Stimulated activated naive CD8-positive, alpha-beta T cell treated with anti-CD3 and anti-CD28 coated beads, Interleukin-15, amount 100 ng/mL, for 72 hours (primary cell): ENCODE measurements around the gene PCBP1.

Experiments
- ATAC-seq: fragments of 150-1000 bp; cut with Tn5 transposase; 2 replicates; pipeline ENCODE4 v1.10.0; 2021; ENCODE audit warnings: mild to moderate bottlenecking, moderate library complexity
- DNase-seq, 2 donors: peaks; one replicate each; pipeline ENCODE4 v3.0.0; 2021 to 2022
- H3K27ac Mint-ChIP-seq, 2 donors: one replicate each; pipeline ENCODE4 v1.8.0; 2022; ENCODE audit warnings: mild to moderate bottlenecking in 2 of 2, mixed read lengths in 2 of 2, moderate library complexity in 2 of 2
- H3K27me3 Mint-ChIP-seq: one replicate; pipeline ENCODE4 v1.8.0; 2022; ENCODE audit warnings: mixed read lengths
- H3K4me1 Mint-ChIP-seq: one replicate; pipeline ENCODE4 v1.8.0; 2022; ENCODE audit warnings: mild to moderate bottlenecking, mixed read lengths
- H3K4me3 Mint-ChIP-seq, 2 donors: one replicate each; pipeline ENCODE4 v1.8.0; 2022; ENCODE audit warnings: mild to moderate bottlenecking in 2 of 2, mixed read lengths in 2 of 2, moderate library complexity in 1 of 2
- H3K9me3 Mint-ChIP-seq, 2 donors: one replicate each; pipeline ENCODE4 v1.8.0; 2022; ENCODE audit warnings: mixed read lengths in 2 of 2

PCBP1 gene

GRCh38 chr2:70068119-70068518 is 19.2 kb upstream of the PCBP1 start:
- DNase-seq, result no peak
- no peaks in the 10 kb centered on the region for H3K9me3 Mint-ChIP-seq
- peak overlapping the region; percentile 94 to 97 for H3K27ac Mint-ChIP-seq
- H3K4me3 Mint-ChIP-seq, result peak overlapping the region; percentile 14 to 74
- H3K4me1 Mint-ChIP-seq, result peaks cover 56% of the 10 kb centered on the region
- ATAC-seq, result no peak
- no peaks in the 10 kb centered on the region for H3K27me3 Mint-ChIP-seq

GRCh38 chr2:70069049-70069448 is 18.2 kb upstream of the PCBP1 start:
- Mint-ChIP-seq H3K4me3 (peak overlapping the region; percentile 34 to 66), H3K4me1 (peaks cover 61% of the 10 kb centered on the region), H3K9me3 (no peaks in the 10 kb centered on the region), H3K27ac (peak overlapping the region; percentile 94 to 97), H3K27me3 (no peaks in the 10 kb centered on the region)
- peak; percentile 74 to 89 for DNase-seq
- peak; percentile 99 for ATAC-seq

- peak; percentile 72 for ATAC-seq
- DNase-seq, result peak; percentile 57 to 74
- Mint-ChIP-seq H3K27ac (peak overlapping the region; percentile 96 to 97), H3K4me1 (peaks cover 68% of the 10 kb centered on the region), H3K27me3 (no peaks in the 10 kb centered on the region), H3K4me3 (peak overlapping the region; percentile 65 to 73), H3K9me3 (no peaks in the 10 kb centered on the region)
Measured at GRCh38 chr2:70070542-70071268, 16.6 kb upstream of the PCBP1 start.

GRCh38 chr2:70073493-70073892 is 13.8 kb upstream of the PCBP1 start:
- DNase-seq (no peak), ATAC-seq (no peak)
- H3K27ac Mint-ChIP-seq, result no peak overlapping the region
- H3K4me3 Mint-ChIP-seq, result no peak overlapping the region
- H3K9me3 Mint-ChIP-seq, result no peaks in the 10 kb centered on the region
- no peaks in the 10 kb centered on the region for H3K27me3 Mint-ChIP-seq
- peaks cover 57% of the 10 kb centered on the region for H3K4me1 Mint-ChIP-seq

- no peaks in the 10 kb centered on the region for H3K27me3 Mint-ChIP-seq
- peaks cover 62% of the 10 kb centered on the region for H3K4me1 Mint-ChIP-seq
- H3K27ac Mint-ChIP-seq, result peak overlapping the region; percentile 5 to 89
- no peaks in the 10 kb centered on the region for H3K9me3 Mint-ChIP-seq
- no peak overlapping the region for H3K4me3 Mint-ChIP-seq
- no peak for DNase-seq
- ATAC-seq, result no peak
Measured at GRCh38 chr2:70078384-70078783, 8.9 kb upstream of the PCBP1 start.

GRCh38 chr2:70080610-70081200 is 6.6 kb upstream of the PCBP1 start:
- no peaks in the 10 kb centered on the region for H3K9me3 Mint-ChIP-seq
- H3K4me1 Mint-ChIP-seq, result peaks cover 63% of the 10 kb centered on the region
- H3K4me3 Mint-ChIP-seq, result no peak overlapping the region
- no peak for DNase-seq
- H3K27ac Mint-ChIP-seq, result peak overlapping the region in 1 of 2 donors; percentile 63
- no peak for ATAC-seq
- no peaks in the 10 kb centered on the region for H3K27me3 Mint-ChIP-seq

GRCh38 chr2:70081221-70081620 is 6.1 kb upstream of the PCBP1 start:
- ATAC-seq (no peak), DNase-seq (no peak)
- H3K4me3 Mint-ChIP-seq, result no peak overlapping the region
- H3K27ac Mint-ChIP-seq, result peak overlapping the region; percentile 63 to 74
- no peaks in the 10 kb centered on the region for H3K9me3 Mint-ChIP-seq
- H3K27me3 Mint-ChIP-seq, result no peaks in the 10 kb centered on the region
- H3K4me1 Mint-ChIP-seq, result peaks cover 66% of the 10 kb centered on the region

- peak; percentile 33 for ATAC-seq
- Mint-ChIP-seq H3K9me3 (no peaks in the 10 kb centered on the region), H3K4me1 (peaks cover 60% of the 10 kb centered on the region), H3K4me3 (peak overlapping the region; percentile 80 to 82), H3K27ac (peak overlapping the region; percentile 85 to 94), H3K27me3 (no peaks in the 10 kb centered on the region)
- peak in 1 of 2 donors; percentile 62 for DNase-seq
Measured at GRCh38 chr2:70083344-70084156, 3.7 kb upstream of the PCBP1 start.

GRCh38 chr2:70084973-70085710 is 2.1 kb upstream of the PCBP1 start:
- Mint-ChIP-seq H3K4me1 (peaks cover 55% of the 10 kb centered on the region), H3K27me3 (no peaks in the 10 kb centered on the region), H3K4me3 (peak overlapping the region; percentile 92 to 96), H3K27ac (peak overlapping the region; percentile 100), H3K9me3 (no peaks in the 10 kb centered on the region)
- DNase-seq (peak; percentile 40 to 64), ATAC-seq (peak; percentile 21)

- Mint-ChIP-seq H3K9me3 (no peaks in the 10 kb centered on the region), H3K4me1 (peaks cover 56% of the 10 kb centered on the region), H3K4me3 (peak overlapping the region; percentile 92 to 96), H3K27me3 (no peaks in the 10 kb centered on the region), H3K27ac (peak overlapping the region; percentile 100)
- ATAC-seq (no peak), DNase-seq (no peak)
Measured at GRCh38 chr2:70085711-70086277, 1.5 kb upstream of the PCBP1 start.

GRCh38 chr2:70086278-70086837 is 919 bp upstream of the PCBP1 start:
- Mint-ChIP-seq H3K27me3 (no peaks in the 10 kb centered on the region), H3K4me3 (peak overlapping the region; percentile 92 to 96), H3K9me3 (no peaks in the 10 kb centered on the region), H3K27ac (peak overlapping the region; percentile 100), H3K4me1 (peaks cover 56% of the 10 kb centered on the region)
- ATAC-seq (peak; percentile 64), DNase-seq (peak in 1 of 2 donors; percentile 87)

- DNase-seq, result peak; percentile 50 to 60
- Mint-ChIP-seq H3K27ac (peak overlapping the region; percentile 96 to 99), H3K4me1 (peaks cover 61% of the 10 kb centered on the region), H3K4me3 (peak overlapping the region; percentile 92 to 96), H3K9me3 (no peaks in the 10 kb centered on the region), H3K27me3 (no peaks in the 10 kb centered on the region)
- no peak for ATAC-seq
Measured at GRCh38 chr2:70087702-70088597, 673 bp downstream of the PCBP1 start.

GRCh38 chr2:70088598-70089219 is 1.4 kb downstream of the PCBP1 start:
- H3K27ac Mint-ChIP-seq, result peak overlapping the region; percentile 96 to 99
- ATAC-seq (no peak), DNase-seq (no peak)
- H3K27me3 Mint-ChIP-seq, result no peaks in the 10 kb centered on the region
- no peaks in the 10 kb centered on the region for H3K9me3 Mint-ChIP-seq
- H3K4me1 Mint-ChIP-seq, result peaks cover 61% of the 10 kb centered on the region
- peak overlapping the region; percentile 92 to 96 for H3K4me3 Mint-ChIP-seq
